Nephron progenitor cell (in vitro differentiated cells): Measurements from ENCODE around the gene DPYSL4.
A peak's percentile ranks its signal among the peaks of the same experiment; 100 is the strongest.

Experiments
- DNase-seq: peaks from one replicate; pipeline ENCODE4 v3.0.0; 2021
- H3K27ac Mint-ChIP-seq: 2 replicates; pipeline ENCODE4 v1.8.0; 2021; ENCODE audit warnings: mild to moderate bottlenecking, moderate library complexity, mixed read lengths
- H3K27me3 Mint-ChIP-seq: 2 replicates; pipeline ENCODE4 v1.8.0; 2021; ENCODE audit warnings: mild to moderate bottlenecking, low read depth, mixed read lengths; ENCODE audit not compliant: poor library complexity
- H3K36me3 Mint-ChIP-seq: 2 replicates; pipeline ENCODE4 v1.8.0; 2021; ENCODE audit warnings: low read depth, mixed read lengths
- H3K4me1 Mint-ChIP-seq: 2 replicates; pipeline ENCODE4 v1.8.0; 2021; ENCODE audit warnings: mixed read lengths
- H3K4me3 Mint-ChIP-seq: 2 replicates; pipeline ENCODE4 v1.8.0; 2021; ENCODE audit warnings: mild to moderate bottlenecking, moderate library complexity, mixed read lengths
- H3K9me3 Mint-ChIP-seq: 2 replicates; pipeline ENCODE4 v1.8.0; 2021; ENCODE audit warnings: mild to moderate bottlenecking, moderate library complexity, mixed read lengths
- CTCF ChIP-seq: fragments of 200-600 bp; sonication (generic); IDR thresholded peaks from 2 replicates; pipeline ENCODE4 v1.5.0; 2021; ENCODE audit warnings: antibody characterized with exemption

DPYSL4 gene

GRCh38 chr10:132162021-132162531 lies 24.7 kb upstream of the DPYSL4 start:
- no peak for DNase-seq
- Mint-ChIP-seq H3K27ac (peak overlapping the region; percentile 45), H3K4me1 (peaks cover 20% of the 10 kb centered on the region), H3K36me3 (no peaks in the 10 kb centered on the region), H3K4me3 (no peak overlapping the region), H3K9me3 (no peaks in the 10 kb centered on the region), H3K27me3 (peaks cover 15% of the 10 kb centered on the region)
- TF ChIP-seq CTCF, result no peak

- peaks cover 20% of the 10 kb centered on the region for H3K4me1 Mint-ChIP-seq
- H3K36me3 Mint-ChIP-seq, result no peaks in the 10 kb centered on the region
- TF ChIP-seq CTCF, result no peak
- H3K4me3 Mint-ChIP-seq, result no peak overlapping the region
- peaks cover 15% of the 10 kb centered on the region for H3K27me3 Mint-ChIP-seq
- no peak overlapping the region for H3K27ac Mint-ChIP-seq
- no peaks in the 10 kb centered on the region for H3K9me3 Mint-ChIP-seq
- no peak for DNase-seq
Observed at GRCh38 chr10:132162590-132163277, 24.0 kb upstream of the DPYSL4 start.

GRCh38 chr10:132163278-132163765 lies 23.4 kb upstream of the DPYSL4 start:
- no peak overlapping the region for H3K27ac Mint-ChIP-seq
- peaks cover 20% of the 10 kb centered on the region for H3K4me1 Mint-ChIP-seq
- H3K27me3 Mint-ChIP-seq, result peaks cover 15% of the 10 kb centered on the region
- peak; percentile 22 for TF ChIP-seq CTCF
- H3K4me3 Mint-ChIP-seq, result no peak overlapping the region
- peak; percentile 72 for DNase-seq
- H3K36me3 Mint-ChIP-seq, result no peaks in the 10 kb centered on the region
- H3K9me3 Mint-ChIP-seq, result no peaks in the 10 kb centered on the region

- Mint-ChIP-seq H3K9me3 (no peaks in the 10 kb centered on the region), H3K4me3 (no peak overlapping the region), H3K36me3 (no peaks in the 10 kb centered on the region), H3K27me3 (peaks cover 15% of the 10 kb centered on the region), H3K27ac (no peak overlapping the region), H3K4me1 (peaks cover 20% of the 10 kb centered on the region)
- no peak for DNase-seq
- TF ChIP-seq CTCF, result no peak
Observed at GRCh38 chr10:132163826-132164515, 22.8 kb upstream of the DPYSL4 start.

GRCh38 chr10:132164761-132165278 lies 21.9 kb upstream of the DPYSL4 start:
- Mint-ChIP-seq H3K36me3 (no peaks in the 10 kb centered on the region), H3K27me3 (peaks cover 11% of the 10 kb centered on the region), H3K4me1 (peaks cover 20% of the 10 kb centered on the region), H3K4me3 (no peak overlapping the region), H3K9me3 (no peaks in the 10 kb centered on the region), H3K27ac (no peak overlapping the region)
- peak; percentile 36 for DNase-seq
- TF ChIP-seq CTCF, result no peak
